ENCODE measurements around the gene TTI1.

- TF ChIP-seq CTCF (IDR thresholded peaks at IDR 0.05; ENCODE audit: borderline replicate concordance, extremely low read depth, low read length, poor library complexity, severe bottlenecking) (no peak), EZH2 (IDR thresholded peaks at IDR 0.05; ENCODE audit: borderline replicate concordance, low read depth, low read length, severe bottlenecking) (no peak)
Observed at GRCh38 chr20:37939701-37940560, 93.3 kb downstream of the TTI1 start.
